SU-DHL-6 (cell line): ENCODE measurements around the gene ANKS1B.

Source experiments
- H2AFZ ChIP-seq: fragments of 200-600 bp; sonication (generic); 2 replicates; pipeline ENCODE4 v1.6.1; 2014; ENCODE audit warnings: low read depth, mild to moderate bottlenecking, moderate library complexity, mixed read lengths, antibody characterized with exemption, low read length; ENCODE audit not compliant: severe bottlenecking
- H3F3A ChIP-seq: fragments of 200-600 bp; shearing (Covaris generic); 2 replicates; pipeline ENCODE4 v1.6.0; 2016; ENCODE audit warnings: antibody characterized with exemption, mild to moderate bottlenecking; ENCODE audit not compliant: insufficient read depth
- H3K27ac ChIP-seq: fragments of 200-600 bp; sonication (generic); 2 replicates; pipeline ENCODE4 v1.5.1; 2016; ENCODE audit warnings: low read depth, mild to moderate bottlenecking, low read length, moderate library complexity, mixed read lengths
- H3K27me3 ChIP-seq: fragments of 200-600 bp; sonication (generic), shearing (Covaris generic); 2 replicates; pipeline ENCODE4 v1.6.0; 2014; ENCODE audit warnings: mild to moderate bottlenecking, low read length
- H3K36me3 ChIP-seq: fragments of 200-600 bp; sonication (generic); 2 replicates; pipeline ENCODE4 v1.6.1; 2014; ENCODE audit warnings: mild to moderate bottlenecking, low read length, mixed read lengths
- H3K4me2 ChIP-seq: fragments of 300-600, 200-600 bp; shearing (Covaris generic), sonication (generic); 2 replicates; pipeline ENCODE4 v1.6.0; 2014; ENCODE audit warnings: low read length, low read depth, mild to moderate bottlenecking; ENCODE audit not compliant: poor library complexity, severe bottlenecking
- H3K4me3 ChIP-seq: fragments of 200-600 bp; sonication (generic); 2 replicates; pipeline ENCODE4 v1.5.1; 2014; ENCODE audit warnings: antibody characterized with exemption, low read length, mild to moderate bottlenecking, mixed read lengths; ENCODE audit not compliant: insufficient read depth, poor library complexity, severe bottlenecking
- H3K79me2 ChIP-seq: fragments of 200-600 bp; sonication (generic); 2 replicates; pipeline ENCODE4 v1.6.1; 2014; ENCODE audit warnings: mild to moderate bottlenecking, low read length, moderate library complexity; ENCODE audit not compliant: insufficient read depth
- H3K9ac ChIP-seq: fragments of 200-600 bp; sonication (generic); 2 replicates; pipeline ENCODE4 v1.7.0; 2014; ENCODE audit warnings: mild to moderate bottlenecking, low read length
- H3K9me2 ChIP-seq: fragments of 200-600 bp; sonication (generic); replicated peaks from 2 replicates; pipeline ENCODE4 v1.6.1; 2014; ENCODE audit warnings: low read length; ENCODE audit not compliant: insufficient read depth
- H3K9me3 ChIP-seq: fragments of 200-600 bp; sonication (generic); 2 replicates; pipeline ENCODE4 v1.6.1; 2014; ENCODE audit warnings: low read length, mixed read lengths; ENCODE audit not compliant: insufficient read depth
- H4K20me1 ChIP-seq: fragments of 200-600 bp; sonication (generic); 2 replicates; pipeline ENCODE4 v1.6.1; 2014; ENCODE audit warnings: low read depth, mild to moderate bottlenecking, antibody characterized with exemption, low read length, moderate library complexity, mixed read lengths
- CTCF ChIP-seq: fragments of 200-600 bp; sonication (generic); IDR thresholded peaks from one replicate; pipeline ENCODE4 v1.5.1; 2017; ENCODE audit warnings: antibody characterized with exemption, mild to moderate bottlenecking, low read length, moderate library complexity; ENCODE audit not compliant: insufficient read depth, poor library complexity, severe bottlenecking
- EZH2phosphoT487 ChIP-seq: fragments of 200-600 bp; sonication (generic), shearing (Covaris generic); conservative IDR thresholded peaks from 2 replicates; pipeline ENCODE4 v1.6.1; 2018; ENCODE audit warnings: mild to moderate bottlenecking, antibody characterized with exemption, low read length, moderate library complexity, mixed read lengths

ANKS1B gene

DNA sequence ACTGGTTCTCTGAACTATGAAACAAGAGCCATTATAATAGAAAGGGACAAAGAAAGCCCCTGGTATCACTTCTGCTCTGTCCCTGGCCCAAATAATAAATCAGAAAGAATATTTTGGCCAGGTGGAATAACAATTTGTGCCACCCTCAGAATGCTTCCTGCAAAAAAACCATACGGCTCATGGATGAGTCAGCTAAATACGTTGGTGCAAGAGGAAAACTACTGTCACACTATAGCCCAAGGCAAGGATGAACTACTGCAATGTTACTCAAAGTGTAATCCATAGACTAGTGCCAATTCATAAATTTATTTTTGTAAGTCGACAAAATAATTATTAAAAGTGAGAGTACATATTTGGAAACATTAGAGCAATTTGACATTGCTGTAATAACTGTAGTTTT is 68.2 kb downstream of the ANKS1B start:
- H3K9ac ChIP-seq = no peak overlapping the region
- TF ChIP-seq EZH2phosphoT487 = no peak
- TF ChIP-seq CTCF = no peak
- H3F3A ChIP-seq = no peaks in the 10 kb centered on the region
- no peak overlapping the region for H3K4me3 ChIP-seq
- no peak overlapping the region for H2AFZ ChIP-seq
- no peaks in the 10 kb centered on the region for H3K9me3 ChIP-seq
- no peak overlapping the region for H3K27ac ChIP-seq
- H4K20me1 ChIP-seq = no peaks in the 10 kb centered on the region
- H3K79me2 ChIP-seq = no peaks in the 10 kb centered on the region
- no peak overlapping the region for H3K4me2 ChIP-seq
- H3K27me3 ChIP-seq = no peaks in the 10 kb centered on the region
- no peaks in the 10 kb centered on the region for H3K9me2 ChIP-seq
- no peaks in the 10 kb centered on the region for H3K36me3 ChIP-seq

GRCh38 chr12:99915251-99916082 is 69.3 kb downstream of the ANKS1B start:
- no peaks in the 10 kb centered on the region for H3K36me3 ChIP-seq
- H3K4me3 ChIP-seq = no peak overlapping the region

DNA sequence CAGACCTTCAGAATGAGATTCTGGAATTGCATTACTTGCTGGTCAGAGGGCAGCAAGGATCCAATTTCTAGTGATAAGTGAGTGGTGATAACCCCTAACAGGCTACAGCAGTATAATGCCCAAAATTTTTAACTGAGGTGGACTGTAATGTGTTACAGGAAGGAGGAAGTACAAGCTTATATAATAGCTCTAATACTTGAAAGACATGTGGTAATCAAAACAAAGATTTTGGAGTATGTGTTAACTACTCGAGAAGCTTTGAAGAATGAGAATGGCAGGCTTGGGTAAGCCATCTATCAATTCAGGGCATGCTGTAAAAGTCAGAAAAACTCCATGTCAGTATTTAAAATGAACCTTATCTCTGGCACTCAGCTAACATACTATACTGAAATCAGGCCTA is 70.5 kb downstream of the ANKS1B start:
- no peaks in the 10 kb centered on the region for H3K9me3 ChIP-seq
- no peak overlapping the region for H2AFZ ChIP-seq
- no peaks in the 10 kb centered on the region for H3F3A ChIP-seq
- no peak overlapping the region for H3K27ac ChIP-seq
- H4K20me1 ChIP-seq = no peaks in the 10 kb centered on the region
- no peaks in the 10 kb centered on the region for H3K27me3 ChIP-seq
- H3K9ac ChIP-seq = no peak overlapping the region
- H3K36me3 ChIP-seq = no peaks in the 10 kb centered on the region
- TF ChIP-seq EZH2phosphoT487 = no peak
- no peak for TF ChIP-seq CTCF
- H3K4me3 ChIP-seq = no peak overlapping the region
- H3K9me2 ChIP-seq = no peaks in the 10 kb centered on the region
- no peak overlapping the region for H3K4me2 ChIP-seq
- H3K79me2 ChIP-seq = no peaks in the 10 kb centered on the region

More at GRCh38 chr12:99915251-99916082, 69.3 kb downstream of the ANKS1B start:
- Histone ChIP-seq H4K20me1 (no peaks in the 10 kb centered on the region), H3K9ac (no peak overlapping the region), H2AFZ (no peak overlapping the region), H3K79me2 (no peaks in the 10 kb centered on the region), H3K9me2 (no peaks in the 10 kb centered on the region), H3F3A (no peaks in the 10 kb centered on the region), H3K27ac (no peak overlapping the region), H3K9me3 (no peaks in the 10 kb centered on the region), H3K27me3 (no peaks in the 10 kb centered on the region), H3K4me2 (no peak overlapping the region)
- TF ChIP-seq CTCF (no peak), EZH2phosphoT487 (no peak)
